Ammon's horn (tissue), 1 donor: ENCODE results near the gene KCNMB1.

ENCODE experiments used
- DNase-seq: peaks from one replicate; pipeline ENCODE4 v3.0.0-alpha.2; 2016; ENCODE audit warnings: low spot score

The KCNMB1 gene

GRCh38 chr5:170388818-170389549 is at the start of gene KCNMB1:
TSS of gene KCNMB1 (minus strand) at chr5:170389367. CDS start at chr5:170385447, 3,920 bp downstream.
- DNase-seq, result no peak

DNA sequence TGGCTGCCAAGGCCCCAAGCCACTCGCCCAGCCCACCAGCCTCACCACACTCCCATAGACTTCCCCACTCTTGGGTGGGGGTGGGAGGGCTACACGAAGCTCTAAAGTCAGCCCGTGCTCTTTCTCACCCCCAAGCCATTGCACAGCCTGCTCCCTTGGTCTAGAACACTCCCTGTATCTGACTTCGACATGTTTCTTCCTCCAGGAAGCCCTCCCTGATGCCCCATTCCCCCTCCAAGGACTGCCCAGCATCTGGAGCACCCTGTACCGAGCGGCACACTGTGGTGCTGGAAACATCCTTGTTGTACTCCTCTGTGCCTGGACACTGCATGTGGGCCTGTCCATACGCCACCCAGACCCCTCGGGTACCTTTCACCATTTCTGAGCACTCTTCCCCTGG is 49.4 kb upstream of the KCNMB1 start:
- DNase-seq, result no peak

DNA sequence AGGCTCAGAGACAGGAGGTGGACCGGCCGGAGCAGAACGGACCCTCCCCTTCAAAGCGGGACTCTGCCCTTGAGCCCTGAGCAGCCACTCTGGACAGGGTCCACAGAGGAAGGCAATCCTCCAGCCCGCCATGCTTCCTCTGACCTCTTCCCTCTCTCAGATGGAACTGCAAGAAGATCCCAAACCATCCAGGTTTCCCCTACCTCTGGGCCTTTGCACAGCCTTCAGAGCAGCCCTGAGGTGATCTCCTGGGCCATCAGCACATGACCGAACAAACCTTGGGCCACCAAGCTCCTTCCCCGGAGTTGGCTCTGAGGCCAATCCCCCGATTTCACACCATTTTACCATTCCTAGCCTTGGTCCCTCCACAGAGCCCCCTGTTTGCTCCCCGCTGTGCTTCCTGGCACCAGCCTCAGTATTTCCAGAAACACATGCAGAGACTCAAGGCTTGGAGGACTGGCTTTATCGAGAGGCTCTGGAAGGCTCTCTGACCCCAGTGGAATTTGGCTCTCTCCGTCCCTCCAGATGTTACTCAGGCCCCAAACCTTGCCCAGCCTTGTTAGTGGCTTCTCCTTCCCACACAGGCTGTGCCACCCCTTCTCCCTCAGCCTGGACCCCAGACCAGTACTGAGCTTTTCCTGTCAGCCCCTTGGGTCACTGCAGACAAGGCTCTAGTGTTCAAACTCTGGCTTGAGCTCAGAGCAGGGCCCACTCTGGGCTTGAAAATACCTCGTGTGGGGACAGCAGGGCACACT is 48.6 kb upstream of the KCNMB1 start:
- DNase-seq, result no peak

- no peak for DNase-seq
These were observed 47.2 kb upstream of the KCNMB1 start for GRCh38 chr5:170436335-170436734.

DNA sequence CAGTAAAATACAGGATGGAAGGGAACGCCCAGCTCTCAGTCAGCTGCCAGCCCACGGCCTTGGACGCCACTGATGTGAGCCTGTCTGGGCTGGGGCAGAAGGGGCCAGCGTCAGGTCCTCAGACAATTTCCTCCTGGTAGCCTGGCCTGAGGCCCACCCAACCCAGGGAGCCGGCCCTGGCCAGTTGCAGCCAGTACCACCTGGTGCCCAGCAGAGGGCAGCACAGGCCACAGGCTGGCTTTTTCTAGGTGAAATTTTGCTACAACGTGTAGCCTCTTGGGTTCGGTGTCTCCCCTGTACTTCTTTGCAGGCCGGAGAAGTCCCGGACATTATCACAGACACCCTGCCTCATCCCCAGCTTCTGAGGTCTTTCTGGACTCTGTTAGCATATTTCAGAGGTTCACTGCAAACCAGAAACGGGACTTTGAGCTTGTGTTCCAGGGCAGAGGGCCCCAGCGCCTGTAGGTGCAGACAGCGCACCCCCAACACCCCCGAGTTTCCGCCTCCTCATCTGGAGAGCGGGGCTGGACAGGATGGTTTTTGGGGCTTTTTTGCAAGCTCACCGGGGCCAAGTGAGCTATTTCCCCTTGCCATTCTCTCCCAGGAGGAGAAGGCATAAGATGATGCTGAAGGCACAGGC is 45.9 kb upstream of the KCNMB1 start:
- DNase-seq, result peak; percentile 73

- no peak for DNase-seq
These were observed 43.5 kb upstream of the KCNMB1 start for GRCh38 chr5:170432669-170433068.

DNA sequence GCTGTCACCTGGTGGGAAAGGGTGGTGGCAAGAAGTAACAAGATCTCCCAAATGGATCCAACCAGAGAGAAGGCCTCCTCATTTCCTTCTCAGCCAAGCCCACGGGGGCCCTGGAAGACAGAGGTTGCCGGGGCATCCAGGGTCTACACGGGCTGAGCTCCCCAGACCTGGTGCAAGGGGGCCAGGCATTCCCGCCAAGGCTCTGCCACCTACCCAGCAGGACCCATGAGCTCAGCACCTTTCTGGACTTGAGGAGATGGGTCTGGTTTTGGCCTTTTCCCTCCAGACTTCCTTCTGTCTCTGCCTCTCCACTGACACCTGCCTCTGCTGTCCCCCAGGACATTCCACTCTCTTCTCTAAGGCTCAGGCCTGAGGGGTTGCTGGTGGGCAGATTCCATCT is 42.4 kb upstream of the KCNMB1 start:
- no peak for DNase-seq

- no peak for DNase-seq
These were observed 41.8 kb upstream of the KCNMB1 start for GRCh38 chr5:170430866-170431437.

GRCh38 chr5:170430256-170430655 is 41.1 kb upstream of the KCNMB1 start:
- DNase-seq, result no peak

DNA sequence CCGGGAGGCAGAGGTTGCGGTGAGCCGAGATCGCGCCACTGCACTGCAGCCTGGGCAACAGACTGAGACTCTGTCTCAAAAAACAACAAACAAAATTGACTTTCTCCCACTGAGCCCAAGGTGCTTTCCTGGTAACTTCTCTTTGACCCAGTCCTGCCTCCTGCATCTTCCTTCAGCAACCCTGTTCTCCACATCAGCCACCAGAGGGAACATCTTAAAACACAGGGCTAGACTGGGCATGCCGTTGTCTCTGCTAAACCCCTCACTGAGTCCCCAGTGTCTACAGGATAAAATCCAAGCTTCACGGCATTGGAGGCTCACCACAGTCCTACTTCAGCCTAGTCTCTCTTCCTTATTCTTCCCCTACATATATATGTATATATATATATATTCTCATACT is 39.8 kb upstream of the KCNMB1 start:
- no peak for DNase-seq

- DNase-seq, result no peak
These were observed 38.6 kb upstream of the KCNMB1 start for GRCh38 chr5:170427672-170428236.

GRCh38 chr5:170426786-170427185 is 37.6 kb upstream of the KCNMB1 start:
- no peak for DNase-seq

DNA sequence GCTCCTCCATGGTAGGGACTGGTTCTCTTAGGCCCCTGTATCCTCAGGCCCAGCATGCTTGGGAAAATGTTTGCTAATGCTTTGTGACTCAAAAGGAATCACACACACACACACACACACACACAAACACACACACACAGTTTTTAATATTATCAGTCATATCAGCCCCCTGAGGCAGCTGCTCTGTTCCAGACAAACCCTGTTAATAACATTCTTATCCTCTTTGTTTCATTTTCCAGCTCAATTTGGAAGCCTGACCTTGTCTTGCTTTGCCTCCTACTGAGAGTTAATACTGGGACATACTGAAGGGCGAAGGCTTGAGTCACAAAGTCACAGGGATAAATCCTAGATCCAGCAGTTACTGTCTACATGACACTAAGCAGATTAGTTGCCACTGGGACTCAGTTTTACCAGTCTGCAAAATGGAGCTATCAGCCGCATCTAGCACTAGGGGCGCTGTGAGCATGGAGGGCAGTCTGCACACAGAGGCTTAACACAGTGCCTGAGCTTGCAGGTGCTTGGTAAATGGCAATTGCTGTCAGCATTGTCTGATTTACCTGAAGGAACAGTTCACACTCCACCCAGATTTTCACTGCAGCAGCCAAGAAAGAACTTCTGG is 37.1 kb upstream of the KCNMB1 start:
- no peak for DNase-seq

GRCh38 chr5:170425731-170426130 is 36.6 kb upstream of the KCNMB1 start:
- no peak for DNase-seq

DNA sequence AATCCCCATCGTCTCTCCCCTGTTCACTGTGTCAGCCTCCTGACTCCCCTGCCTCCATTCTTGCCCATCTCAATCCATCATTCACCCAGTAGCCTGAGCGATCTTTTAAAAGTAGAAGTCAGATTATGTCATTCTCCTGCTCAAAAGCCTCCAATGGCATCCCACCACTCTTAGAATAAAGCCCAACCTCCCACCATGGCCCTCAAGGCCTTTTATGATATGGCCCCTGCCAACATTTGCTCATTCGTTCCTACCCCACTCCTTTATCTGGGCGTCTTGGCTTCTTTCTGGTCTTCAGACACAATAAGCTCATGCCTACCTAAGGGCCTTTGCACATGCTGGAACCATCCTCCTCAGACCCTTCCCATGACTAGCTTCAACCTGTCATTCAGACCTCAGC is 35.5 kb upstream of the KCNMB1 start:
- no peak for DNase-seq

DNA sequence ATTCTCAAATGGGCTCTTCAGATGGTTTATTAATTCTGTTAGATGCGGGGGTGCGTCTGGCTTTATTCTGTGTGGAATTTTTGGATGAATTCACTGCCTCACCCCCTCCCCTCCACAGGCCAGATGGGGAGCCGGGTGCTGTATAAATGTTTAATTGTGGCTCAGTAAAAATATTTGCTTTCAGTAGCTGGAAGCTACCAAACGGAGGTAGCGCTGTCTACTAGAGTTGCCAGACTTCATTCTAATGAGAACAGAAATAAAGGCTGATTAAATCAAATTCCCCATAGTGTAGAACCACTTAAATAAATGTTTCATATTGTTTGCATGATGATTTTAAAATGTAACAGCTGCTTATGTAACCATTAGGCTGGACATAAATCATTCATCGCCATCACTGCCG is 34.5 kb upstream of the KCNMB1 start:
- peak; percentile 53 for DNase-seq

DNA sequence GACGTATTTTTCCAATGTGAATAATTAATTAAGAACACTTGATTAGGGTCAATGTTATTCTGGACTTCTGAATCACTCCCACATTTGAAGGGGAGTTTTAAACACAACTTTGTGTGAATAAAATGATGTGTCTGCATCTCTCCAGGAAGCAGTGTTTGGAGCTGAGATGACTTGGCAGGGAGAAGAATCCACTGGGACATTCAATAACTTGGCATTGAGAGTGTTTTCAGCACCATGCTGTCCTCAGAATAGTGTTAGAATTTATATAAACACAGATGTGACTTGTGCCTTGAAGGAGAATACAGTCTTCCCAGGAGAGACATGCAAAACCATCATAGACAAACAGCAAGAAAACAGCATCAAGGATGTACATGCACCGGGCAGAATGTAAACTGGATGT is 32.7 kb upstream of the KCNMB1 start:
- no peak for DNase-seq

DNA sequence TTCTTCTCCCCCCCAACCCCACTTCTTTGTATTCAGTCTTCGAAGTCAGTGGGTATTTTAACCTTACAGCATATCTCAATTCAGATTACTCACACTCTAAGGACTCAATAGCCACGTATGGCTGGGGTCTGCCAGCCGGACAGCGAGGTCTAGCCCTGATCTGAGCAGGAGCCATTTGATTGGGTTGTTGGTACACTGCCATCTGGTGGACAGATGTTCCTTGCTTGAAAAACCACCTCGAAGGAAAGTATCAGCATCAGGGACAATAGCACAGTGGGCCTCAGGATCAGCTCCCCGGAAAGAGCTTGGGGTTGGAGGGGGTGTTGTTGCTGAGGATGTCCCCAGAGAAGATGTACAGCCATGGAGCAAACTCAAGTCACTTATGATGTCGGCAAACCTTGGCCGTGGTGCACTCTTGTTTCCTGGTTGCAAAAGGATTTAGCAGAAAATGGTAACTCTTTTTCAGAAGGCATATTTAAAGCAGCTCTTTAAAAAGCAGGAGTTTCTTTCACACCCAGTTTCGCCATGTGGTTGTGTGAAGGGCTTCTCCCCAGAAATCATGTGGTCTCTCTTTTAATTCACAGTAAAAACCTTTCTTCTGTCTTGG is 31.7 kb upstream of the KCNMB1 start:
- DNase-seq, result peak; percentile 88

DNA sequence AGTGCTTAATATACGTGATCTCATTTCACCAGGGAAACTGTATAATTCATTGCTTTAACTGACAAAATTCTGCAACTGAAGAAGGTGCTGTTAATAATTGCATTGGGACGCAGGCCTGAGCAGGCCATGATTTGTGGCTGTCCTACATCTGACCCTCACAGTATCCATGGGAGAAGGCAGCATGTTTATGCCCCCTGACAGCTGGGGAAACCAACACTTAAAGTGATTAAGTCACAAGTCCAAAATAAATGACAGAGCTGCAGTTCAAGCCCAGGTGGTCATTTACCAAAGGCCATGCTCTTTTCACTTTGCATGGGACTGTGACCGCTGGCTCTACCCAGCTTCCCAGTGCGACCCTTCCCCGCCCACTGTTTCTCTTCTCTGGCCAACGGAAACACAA is 30.5 kb upstream of the KCNMB1 start:
- DNase-seq, result no peak

DNA sequence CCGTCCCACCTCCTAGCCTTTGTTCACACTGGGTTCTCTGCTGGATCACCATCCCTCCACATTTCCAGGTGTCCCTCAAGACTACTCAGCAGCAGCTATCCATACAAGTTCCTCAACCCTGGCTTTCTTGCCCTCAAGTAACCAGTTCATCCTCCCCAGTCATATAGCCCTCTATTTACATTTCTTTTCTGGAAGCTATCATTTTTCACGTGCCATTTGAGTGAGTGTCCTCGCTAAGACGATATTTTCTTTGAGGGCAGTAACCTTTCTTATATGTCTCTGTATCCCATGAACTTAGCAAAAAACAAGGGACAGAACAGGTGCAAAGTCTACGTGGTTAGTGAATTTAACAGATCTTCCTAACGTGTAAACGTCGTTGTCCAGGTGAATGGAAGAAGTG is 29.6 kb upstream of the KCNMB1 start:
- no peak for DNase-seq

DNA sequence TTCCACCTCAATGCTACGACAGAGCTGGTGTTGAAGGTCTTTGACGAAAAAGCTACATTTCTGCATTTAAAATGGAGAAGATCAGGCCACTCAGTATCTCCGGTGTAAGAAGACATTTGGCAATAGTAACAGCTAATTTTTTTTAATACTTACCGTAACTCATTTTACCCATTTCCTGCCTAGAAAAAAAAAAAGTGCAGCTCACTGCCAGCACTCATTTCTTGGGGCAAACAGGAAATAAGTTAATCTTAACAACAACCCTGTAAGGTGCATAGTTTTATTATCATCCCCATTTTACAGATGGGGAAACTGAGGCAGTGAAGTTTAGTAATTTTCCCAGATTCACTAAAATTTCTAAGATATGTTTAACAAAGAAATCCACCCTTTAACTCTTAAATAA is 27.4 kb upstream of the KCNMB1 start:
- DNase-seq, result no peak

GRCh38 chr5:170414786-170415185 is 25.6 kb upstream of the KCNMB1 start:
- no peak for DNase-seq
